Measurements from ENCODE around the gene MS4A18. TPM values are rescaled to one million over a fixed set of nuclear protein-coding genes. Genes with fewer than 3 reads are reported as not detected.

The MS4A18 gene
- total and polyA plus RNA-seq, 2 donors (not counting 3 experiments of a cell fraction or from before 2014, with no cell fraction given) = not detected

GRCh38 chr11:60741421-60741820 is 16.9 kb downstream of the MS4A18 start:
- H3K36me3 ChIP-seq (ENCODE audit: control insufficient read depth in 2 of 2, extremely low read depth in 1 of 2, insufficient read depth in 2 of 2, low read length in 2 of 2) = no peaks in the 10 kb centered on the region
- no peaks in the 10 kb centered on the region for H3K9me3 ChIP-seq (replicated peaks; ENCODE audit: control insufficient read depth, insufficient read depth, low read length)
- no peak overlapping the region for H3K4me3 ChIP-seq (replicated peaks in 1 of 3; ENCODE audit: insufficient read depth in 1 of 3, low read depth in 1 of 3, low read length in 3 of 3)
- ChIA-PET CTCF (interaction anchor here (0.6 kb wide), 1 partner anchor 90 kb away, joined by 3 read pairs; no protein-coding TSS in a partner anchor), POLR2A (no interaction called here)
- no peaks in the 10 kb centered on the region for H3K9me1 ChIP-seq (replicated peaks; ENCODE audit: control insufficient read depth, extremely low read depth, insufficient read depth, low read length)
- no peaks in the 10 kb centered on the region for H3K4me1 ChIP-seq (ENCODE audit: control insufficient read depth, extremely low read depth, insufficient read depth, low read length)
- no peak overlapping the region for H3K9ac ChIP-seq (replicated peaks; ENCODE audit: extremely low read depth, insufficient read depth, low read length)
- TF ChIP-seq MAX (IDR thresholded peaks at IDR 0.05; ENCODE audit: insufficient read depth, insufficient read length) = no peak
- TF ChIP-seq FOS (IDR thresholded peaks at IDR 0.05; ENCODE audit: borderline replicate concordance, insufficient read depth, low read length) = no peak
- no peak for TF ChIP-seq GATA2 (IDR thresholded peaks at IDR 0.05; ENCODE audit: insufficient read depth, insufficient read length, low read depth, low read length)
- TF ChIP-seq POLR2A (IDR thresholded peaks at IDR 0.05; ENCODE audit: low read depth, low read length) = no peak
- no peak for TF ChIP-seq EZH2 (IDR thresholded peaks at IDR 0.05; ENCODE audit: borderline replicate concordance, low read depth, low read length, severe bottlenecking)
- TF ChIP-seq POLR2AphosphoS5 (IDR thresholded peaks at IDR 0.05; ENCODE audit: insufficient read depth, low read depth, low read length) = no peak
- TF ChIP-seq, protein P1, sequence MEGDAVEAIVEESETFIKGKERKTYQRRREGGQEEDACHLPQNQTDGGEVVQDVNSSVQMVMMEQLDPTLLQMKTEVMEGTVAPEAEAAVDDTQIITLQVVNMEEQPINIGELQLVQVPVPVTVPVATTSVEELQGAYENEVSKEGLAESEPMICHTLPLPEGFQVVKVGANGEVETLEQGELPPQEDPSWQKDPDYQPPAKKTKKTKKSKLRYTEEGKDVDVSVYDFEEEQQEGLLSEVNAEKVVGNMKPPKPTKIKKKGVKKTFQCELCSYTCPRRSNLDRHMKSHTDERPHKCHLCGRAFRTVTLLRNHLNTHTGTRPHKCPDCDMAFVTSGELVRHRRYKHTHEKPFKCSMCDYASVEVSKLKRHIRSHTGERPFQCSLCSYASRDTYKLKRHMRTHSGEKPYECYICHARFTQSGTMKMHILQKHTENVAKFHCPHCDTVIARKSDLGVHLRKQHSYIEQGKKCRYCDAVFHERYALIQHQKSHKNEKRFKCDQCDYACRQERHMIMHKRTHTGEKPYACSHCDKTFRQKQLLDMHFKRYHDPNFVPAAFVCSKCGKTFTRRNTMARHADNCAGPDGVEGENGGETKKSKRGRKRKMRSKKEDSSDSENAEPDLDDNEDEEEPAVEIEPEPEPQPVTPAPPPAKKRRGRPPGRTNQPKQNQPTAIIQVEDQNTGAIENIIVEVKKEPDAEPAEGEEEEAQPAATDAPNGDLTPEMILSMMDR (IDR thresholded peaks at IDR 0.05; ENCODE audit: extremely low read depth in 1 of 2, insufficient read depth in 1 of 2, low read depth in 1 of 2, low read length in 2 of 2) = no peak
- TF ChIP-seq JUN (IDR thresholded peaks at IDR 0.05; ENCODE audit: borderline replicate concordance, insufficient read depth, insufficient read length, low read depth) = no peak
- no peak for TF ChIP-seq MYC (IDR thresholded peaks at IDR 0.05; ENCODE audit: low read depth, low read length)
- H3K79me2 ChIP-seq (ENCODE audit: control insufficient read depth, insufficient read depth, low read length) = no peaks in the 10 kb centered on the region
- no peak overlapping the region for H2AFZ ChIP-seq (ENCODE audit: low read depth, low read length)
- FAIRE-seq (no peak), DNase-seq (ENCODE audit: low read depth, low spot score) (no peak)
- BruUV-seq (replicated peaks) = no TSS peak
- H3K27me3 ChIP-seq (ENCODE audit: control insufficient read depth in 2 of 2, insufficient read depth in 2 of 2, low read length in 2 of 2) = peaks cover 0 to 5% of the 10 kb centered on the region in 2 experiments
- H3K4me2 ChIP-seq (ENCODE audit: insufficient read depth, low read length) = no peak overlapping the region
- no peaks in the 10 kb centered on the region for H4K20me1 ChIP-seq (replicated peaks; ENCODE audit: control insufficient read depth, extremely low read depth, insufficient read depth, low read length)
- H3K27ac ChIP-seq (ENCODE audit: insufficient read depth, low read depth, low read length) = no peak overlapping the region
- intact Hi-C loops (cut with micrococcal nuclease) (no loop called here), dilution Hi-C loops (cut with MboI; ENCODE audit: extremely low pct_ligation_motif_present, low sequenced_read_pairs) (no loop called here)

Data from endothelial cell of umbilical vein (primary cell).